ENCODE measurements around the gene G6PD. TPM values are rescaled to one million over a fixed set of nuclear protein-coding genes. Genes with fewer than 3 reads are reported as not detected.

Gene G6PD
- total and polyA plus RNA-seq, 4 donors = 1.9 to 23.6 (median 5.5) TPM

DNA sequence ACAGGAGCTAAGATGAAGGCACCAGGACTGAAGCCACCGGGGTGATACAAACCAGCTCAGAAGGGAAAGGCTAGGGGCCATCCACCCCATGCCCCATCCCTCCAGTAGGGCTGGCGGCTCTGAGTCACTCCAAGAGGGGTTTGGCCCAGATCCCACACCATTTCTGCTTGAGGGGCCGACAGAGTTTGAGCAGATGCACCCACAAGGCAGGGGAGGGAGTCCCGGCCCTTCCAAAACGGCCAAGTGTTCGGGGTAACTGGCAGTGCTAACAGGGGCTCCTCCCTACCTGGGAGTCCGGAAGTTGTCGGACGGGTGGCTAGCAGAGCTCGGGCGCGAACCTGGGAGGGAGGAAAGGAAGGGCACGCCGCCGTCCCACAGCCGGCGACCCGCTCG is 56.6 kb downstream of the G6PD start (continued):
- TF ChIP-seq, protein P1, sequence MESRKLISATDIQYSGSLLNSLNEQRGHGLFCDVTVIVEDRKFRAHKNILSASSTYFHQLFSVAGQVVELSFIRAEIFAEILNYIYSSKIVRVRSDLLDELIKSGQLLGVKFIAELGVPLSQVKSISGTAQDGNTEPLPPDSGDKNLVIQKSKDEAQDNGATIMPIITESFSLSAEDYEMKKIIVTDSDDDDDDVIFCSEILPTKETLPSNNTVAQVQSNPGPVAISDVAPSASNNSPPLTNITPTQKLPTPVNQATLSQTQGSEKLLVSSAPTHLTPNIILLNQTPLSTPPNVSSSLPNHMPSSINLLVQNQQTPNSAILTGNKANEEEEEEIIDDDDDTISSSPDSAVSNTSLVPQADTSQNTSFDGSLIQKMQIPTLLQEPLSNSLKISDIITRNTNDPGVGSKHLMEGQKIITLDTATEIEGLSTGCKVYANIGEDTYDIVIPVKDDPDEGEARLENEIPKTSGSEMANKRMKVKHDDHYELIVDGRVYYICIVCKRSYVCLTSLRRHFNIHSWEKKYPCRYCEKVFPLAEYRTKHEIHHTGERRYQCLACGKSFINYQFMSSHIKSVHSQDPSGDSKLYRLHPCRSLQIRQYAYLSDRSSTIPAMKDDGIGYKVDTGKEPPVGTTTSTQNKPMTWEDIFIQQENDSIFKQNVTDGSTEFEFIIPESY (IDR thresholded peaks at IDR 0.05) = no peak

DNA sequence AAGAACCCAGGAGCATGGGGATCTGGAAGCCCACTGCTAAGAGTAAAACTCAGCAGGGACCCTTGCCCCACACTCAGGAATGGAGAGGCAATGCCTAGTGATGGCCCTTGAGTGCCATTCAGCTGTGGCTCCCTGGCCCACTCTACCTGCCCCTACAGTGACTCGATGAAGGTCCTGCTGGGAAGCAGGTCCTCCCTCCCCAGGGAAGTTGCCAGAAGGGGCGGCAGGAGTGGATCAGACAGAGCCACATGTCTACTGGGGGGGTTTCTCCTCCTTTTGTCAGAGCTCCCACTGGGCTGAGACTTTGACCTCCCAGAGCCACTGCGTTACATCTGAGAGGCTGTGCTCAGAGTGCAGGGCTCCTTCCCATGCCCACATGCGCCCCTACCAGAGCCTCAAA is 57.5 kb downstream of the G6PD start:
- H3K9me3 ChIP-seq (ENCODE audit: control insufficient read depth in 4 of 4, low read length in 3 of 4) = no peaks in the 10 kb centered on the region
- no peaks in the 10 kb centered on the region for H3K27me3 ChIP-seq (ENCODE audit: control insufficient read depth in 4 of 4, insufficient read depth in 4 of 4, low read length in 3 of 4)
- no peak overlapping the region for H3K27ac ChIP-seq (ENCODE audit: low read depth in 1 of 2, low read length in 2 of 2)
- 93% methylated on average over 4 of the region's 4 CpGs for WGBS
- peaks cover 10 to 31% (median 16%) of the 10 kb centered on the region in 4 donors for H3K4me1 ChIP-seq (ENCODE audit: control insufficient read depth in 4 of 4, insufficient read depth in 4 of 4, low read length in 3 of 4)
- DNase-seq (ENCODE audit: low spot score) = no peak
- no peak overlapping the region for H3K4me3 ChIP-seq (ENCODE audit: low read depth in 1 of 3, low read length in 3 of 3)
- TF ChIP-seq FOXA1 (IDR thresholded peaks at IDR 0.05) (no peak), SP1 (IDR thresholded peaks at IDR 0.05) (no peak), JUND (IDR thresholded peaks at IDR 0.05) (no peak), NR2F2 (IDR thresholded peaks at IDR 0.05) (no peak), HNF4A (conservative IDR thresholded peaks at IDR 0.05) (no peak), TAF1 (conservative IDR thresholded peaks at IDR 0.05) (no peak), RXRA (IDR thresholded peaks at IDR 0.05) (no peak), HNF4G (IDR thresholded peaks at IDR 0.05) (no peak)
- TF ChIP-seq, protein P2, sequence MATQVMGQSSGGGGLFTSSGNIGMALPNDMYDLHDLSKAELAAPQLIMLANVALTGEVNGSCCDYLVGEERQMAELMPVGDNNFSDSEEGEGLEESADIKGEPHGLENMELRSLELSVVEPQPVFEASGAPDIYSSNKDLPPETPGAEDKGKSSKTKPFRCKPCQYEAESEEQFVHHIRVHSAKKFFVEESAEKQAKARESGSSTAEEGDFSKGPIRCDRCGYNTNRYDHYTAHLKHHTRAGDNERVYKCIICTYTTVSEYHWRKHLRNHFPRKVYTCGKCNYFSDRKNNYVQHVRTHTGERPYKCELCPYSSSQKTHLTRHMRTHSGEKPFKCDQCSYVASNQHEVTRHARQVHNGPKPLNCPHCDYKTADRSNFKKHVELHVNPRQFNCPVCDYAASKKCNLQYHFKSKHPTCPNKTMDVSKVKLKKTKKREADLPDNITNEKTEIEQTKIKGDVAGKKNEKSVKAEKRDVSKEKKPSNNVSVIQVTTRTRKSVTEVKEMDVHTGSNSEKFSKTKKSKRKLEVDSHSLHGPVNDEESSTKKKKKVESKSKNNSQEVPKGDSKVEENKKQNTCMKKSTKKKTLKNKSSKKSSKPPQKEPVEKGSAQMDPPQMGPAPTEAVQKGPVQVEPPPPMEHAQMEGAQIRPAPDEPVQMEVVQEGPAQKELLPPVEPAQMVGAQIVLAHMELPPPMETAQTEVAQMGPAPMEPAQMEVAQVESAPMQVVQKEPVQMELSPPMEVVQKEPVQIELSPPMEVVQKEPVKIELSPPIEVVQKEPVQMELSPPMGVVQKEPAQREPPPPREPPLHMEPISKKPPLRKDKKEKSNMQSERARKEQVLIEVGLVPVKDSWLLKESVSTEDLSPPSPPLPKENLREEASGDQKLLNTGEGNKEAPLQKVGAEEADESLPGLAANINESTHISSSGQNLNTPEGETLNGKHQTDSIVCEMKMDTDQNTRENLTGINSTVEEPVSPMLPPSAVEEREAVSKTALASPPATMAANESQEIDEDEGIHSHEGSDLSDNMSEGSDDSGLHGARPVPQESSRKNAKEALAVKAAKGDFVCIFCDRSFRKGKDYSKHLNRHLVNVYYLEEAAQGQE (IDR thresholded peaks at IDR 0.05) = no peak
- TF ChIP-seq, protein P3, sequence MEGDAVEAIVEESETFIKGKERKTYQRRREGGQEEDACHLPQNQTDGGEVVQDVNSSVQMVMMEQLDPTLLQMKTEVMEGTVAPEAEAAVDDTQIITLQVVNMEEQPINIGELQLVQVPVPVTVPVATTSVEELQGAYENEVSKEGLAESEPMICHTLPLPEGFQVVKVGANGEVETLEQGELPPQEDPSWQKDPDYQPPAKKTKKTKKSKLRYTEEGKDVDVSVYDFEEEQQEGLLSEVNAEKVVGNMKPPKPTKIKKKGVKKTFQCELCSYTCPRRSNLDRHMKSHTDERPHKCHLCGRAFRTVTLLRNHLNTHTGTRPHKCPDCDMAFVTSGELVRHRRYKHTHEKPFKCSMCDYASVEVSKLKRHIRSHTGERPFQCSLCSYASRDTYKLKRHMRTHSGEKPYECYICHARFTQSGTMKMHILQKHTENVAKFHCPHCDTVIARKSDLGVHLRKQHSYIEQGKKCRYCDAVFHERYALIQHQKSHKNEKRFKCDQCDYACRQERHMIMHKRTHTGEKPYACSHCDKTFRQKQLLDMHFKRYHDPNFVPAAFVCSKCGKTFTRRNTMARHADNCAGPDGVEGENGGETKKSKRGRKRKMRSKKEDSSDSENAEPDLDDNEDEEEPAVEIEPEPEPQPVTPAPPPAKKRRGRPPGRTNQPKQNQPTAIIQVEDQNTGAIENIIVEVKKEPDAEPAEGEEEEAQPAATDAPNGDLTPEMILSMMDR (IDR thresholded peaks at IDR 0.05; ENCODE audit: low read depth, low read length, missing input control) = no peak
- TF ChIP-seq, protein P1 (IDR thresholded peaks at IDR 0.05) = no peak
- TF ChIP-seq, protein P4, sequence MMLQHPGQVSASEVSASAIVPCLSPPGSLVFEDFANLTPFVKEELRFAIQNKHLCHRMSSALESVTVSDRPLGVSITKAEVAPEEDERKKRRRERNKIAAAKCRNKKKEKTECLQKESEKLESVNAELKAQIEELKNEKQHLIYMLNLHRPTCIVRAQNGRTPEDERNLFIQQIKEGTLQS (IDR thresholded peaks at IDR 0.05) = no peak
- TF ChIP-seq, protein P5, sequence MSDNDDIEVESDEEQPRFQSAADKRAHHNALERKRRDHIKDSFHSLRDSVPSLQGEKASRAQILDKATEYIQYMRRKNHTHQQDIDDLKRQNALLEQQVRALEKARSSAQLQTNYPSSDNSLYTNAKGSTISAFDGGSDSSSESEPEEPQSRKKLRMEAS (IDR thresholded peaks at IDR 0.05) = no peak
- peaks cover 0 to 6% (median 2%) of the 10 kb centered on the region in 4 donors for H3K36me3 ChIP-seq (ENCODE audit: control insufficient read depth in 4 of 4, insufficient read depth in 3 of 4, low read depth in 1 of 4, low read length in 3 of 4)
- H3K9ac ChIP-seq (ENCODE audit: low read depth in 1 of 2, low read length in 2 of 2) = no peak overlapping the region
